K562 (cell line): Measurements from ENCODE around the gene MYBPH. TPM values are rescaled to one million over a fixed set of nuclear protein-coding genes. Genes with fewer than 3 reads are reported as not detected.

ENCODE experiments used
- ATAC-seq: fragments of 200-7000 bp; cut with Tn5 transposase; 3 replicates; pipeline ENCODE4 v1.9.1; 2020; ENCODE audit warnings: moderate library complexity
- BruUV-seq: library from RNA; stranded (reverse); fragments of 400-500 nt; replicated peaks from 2 replicates; lab custom pipeline; 2021; lab: Mats Ljungman, UMichigan
- CTCF ChIA-PET: fragments of 300-600 bp; formaldehyde crosslinking; extraction: SDS; loops from one replicate; lab custom pipeline; 2021; ENCODE audit warnings: low intra/inter-chr PET ratio; lab: Yijun Ruan, JAX
- POLR2A ChIA-PET: fragments of 300-600, 350-650 bp; sonication (Branson Sonifier 250); formaldehyde crosslinking; extraction: SDS; loops from one replicate; lab custom pipeline; 2021; ENCODE audit warnings: antibody characterized with exemption, inconsistent platforms; lab: Yijun Ruan, JAX
- DNase-seq, 4 experiments: peaks; one replicate each; pipeline versions ENCODE4 v3.0.0 to v3.0.0-alpha.2; 2011 to 2018; ENCODE audit warnings: low spot score in 3 of 4, mixed read lengths in 3 of 4; ENCODE audit errors: extremely low read depth in 1 of 4
- FAIRE-seq: peaks from 2 replicates; lab custom pipeline; 2011; peaks lifted over from hg19 to GRCh38; lab: Jason Lieb, UNC
- H2AFZ ChIP-seq: 2 replicates; pipeline ENCODE4 v1.6.0; 2011; ENCODE audit warnings: low read depth, low read length, control low read depth, inconsistent platforms
- H3K27ac ChIP-seq: fragments of 200-600 bp; 3 replicates; pipeline ENCODE4 v1.8.0; 2011; ENCODE audit warnings: low read depth, mild to moderate bottlenecking, control low read depth, inconsistent platforms, low read length, moderate library complexity, mixed read lengths; ENCODE audit errors: extremely low read depth
- H3K27me3 ChIP-seq, 2 experiments: fragments of 300-600 bp in 1 of 2; 2 replicates in 1 of 2; 3 replicates in 1 of 2; pipeline versions ENCODE4 v1.6.0 to v1.8.0; 2011; ENCODE audit warnings: inconsistent platforms in 2 of 2, low read length in 2 of 2, mild to moderate bottlenecking in 1 of 2, mixed read lengths in 1 of 2, moderate library complexity in 1 of 2; ENCODE audit not compliant: control insufficient read depth in 2 of 2, insufficient read depth in 2 of 2
- H3K36me3 ChIP-seq: fragments of 300-600 bp; 3 replicates; pipeline ENCODE4 v1.8.0; 2011; ENCODE audit warnings: mild to moderate bottlenecking, low read length, inconsistent platforms; ENCODE audit not compliant: control insufficient read depth, insufficient read depth
- H3K4me1 ChIP-seq, 2 experiments: fragments of 200-600 bp in 1 of 2; replicated peaks in 1 of 2; 2 replicates in 1 of 2; 3 replicates in 1 of 2; pipeline versions ENCODE4 v1.5.1 to v1.8.0; 2011; ENCODE audit warnings: inconsistent platforms in 2 of 2, low read length in 2 of 2, mild to moderate bottlenecking in 1 of 2, mixed read lengths in 1 of 2, moderate library complexity in 1 of 2; ENCODE audit not compliant: control insufficient read depth in 2 of 2, insufficient read depth in 2 of 2
- H3K4me2 ChIP-seq: 2 replicates; pipeline ENCODE4 v1.6.1; 2011; ENCODE audit warnings: low read length, control low read depth, inconsistent platforms, mixed read lengths; ENCODE audit not compliant: insufficient read depth
- H3K4me3 ChIP-seq: fragments of 200-600 bp; sonication (generic), shearing (Covaris generic); 2 replicates; pipeline ENCODE4 v1.5.1; 2016; ENCODE audit warnings: control low read depth, inconsistent platforms
- H3K79me2 ChIP-seq: fragments of 200-600 bp; 3 replicates; pipeline ENCODE4 v1.8.0; 2011; ENCODE audit warnings: low read length, inconsistent platforms; ENCODE audit not compliant: control insufficient read depth, insufficient read depth
- H3K9ac ChIP-seq, 2 experiments: 2 replicates each; pipeline versions ENCODE4 v1.6.0 to v1.6.1; 2011; ENCODE audit warnings: low read depth in 2 of 2, low read length in 2 of 2, control low read depth in 1 of 2, inconsistent platforms in 1 of 2, mild to moderate bottlenecking in 1 of 2, mixed read lengths in 1 of 2; ENCODE audit not compliant: insufficient read depth in 1 of 2
- H3K9me1 ChIP-seq: one replicate; pipeline ENCODE4 v1.6.0; 2011; ENCODE audit warnings: inconsistent platforms, mild to moderate bottlenecking, low read length, moderate library complexity; ENCODE audit not compliant: control insufficient read depth, insufficient read depth
- H3K9me3 ChIP-seq: replicated peaks from 2 replicates; pipeline ENCODE4 v1.5.1; 2011; ENCODE audit warnings: low read depth, low read length, inconsistent platforms; ENCODE audit not compliant: control insufficient read depth, insufficient read depth
- H4K20me1 ChIP-seq: replicated peaks from 2 replicates; pipeline ENCODE4 v1.6.1; 2011; ENCODE audit warnings: low read length, inconsistent platforms, mixed read lengths; ENCODE audit not compliant: control insufficient read depth, insufficient read depth
- EHMT2 ChIP-seq: fragments of 450-650 bp; IDR thresholded peaks from 2 replicates; pipeline ENCODE4 v1.6.1; 2018; ENCODE audit warnings: antibody characterized with exemption
- JUND ChIP-seq, 2 experiments: IDR thresholded peaks; 2 replicates in 1 of 2; 3 replicates in 1 of 2; pipeline ENCODE4 v1.6.1; 2011; ENCODE audit warnings: borderline replicate concordance in 2 of 2, low read depth in 2 of 2, low read length in 2 of 2, improper control_type of control experiment in 1 of 2, missing biosample characterization in 1 of 2, missing genetic modification characterization in 1 of 2, missing genetic modification reagents in 1 of 2
- MIER1 ChIP-seq: fragments of 450-650 bp; IDR thresholded peaks from 2 replicates; pipeline ENCODE4 v1.6.1; 2016; ENCODE audit warnings: antibody characterized with exemption, mild to moderate bottlenecking, low read depth
- RBM22 ChIP-seq: fragments of 200-400 bp; formaldehyde crosslinking; IDR thresholded peaks from 2 replicates; pipeline ENCODE4 v1.6.1; 2018; ENCODE audit warnings: low read length, low read depth; ENCODE audit not compliant: poor library complexity, severe bottlenecking
- REST ChIP-seq, 2 experiments: fragments of 450-650 bp; formaldehyde crosslinking in 1 of 2; IDR thresholded peaks; 2 replicates each; pipeline versions ENCODE4 v1.4.0 to v1.6.1; 2014 to 2020; ENCODE audit warnings: mild to moderate bottlenecking in 2 of 2, borderline replicate concordance in 1 of 2, low read depth in 1 of 2
- ZKSCAN1 ChIP-seq: fragments of 150-350 bp; IDR thresholded peaks from 2 replicates; pipeline ENCODE4 v1.6.1; 2016; ENCODE audit warnings: low read depth, low read length
- WGBS: fragments of 100-300 bp; shearing (Covaris generic); methylation state at CpG from one replicate; pipeline ENCODE4 v1.1.6; 2016; ENCODE audit warnings: low coverage, mixed read lengths; ENCODE audit not compliant: insufficient coverage; ENCODE audit errors: missing lambda C conversion rate; 5-methylcytosine and 5-hydroxymethylcytosine counted together
- in situ Hi-C: fragments of 300-500 bp; cut with MboI; formaldehyde crosslinking; loops from 4 replicates; pipeline ENCODE4 v1.15.0; 2018; ENCODE audit warnings: inconsistent platforms, mixed read lengths
- intact Hi-C: fragments of 100-400 bp; cut with micrococcal nuclease; formaldehyde crosslinking; loops from 2 replicates; pipeline ENCODE4 v1.14.2; 2022
- polyA plus RNA-seq, 8 experiments: library from polyadenylated mRNA; depleted of rRNA in 4 of 8; stranded (reverse) in 5 of 8; unstranded in 3 of 8; fragments of >200 nt; fragmentation: Nextera tagmentation in 2 of 8; fragmentation: Illumina TruSeq in 1 of 8; extraction: Ambion mirVana in 2 of 8; extraction: Trizol in 1 of 8; gene quantifications; 2 replicates each; pipeline versions ENCODE4 v1.2.1 to v1.2.3, GENCODE V29; 2011 to 2014; ENCODE audit warnings: inconsistent platforms in 1 of 8, missing spikeins in 1 of 8
- total RNA-seq, 7 experiments: library from RNA; depleted of rRNA in 6 of 7; stranded (reverse); fragments of >200 nt in 6 of 7; fragmentation: Illumina TruSeq in 2 of 7; extraction: Trizol in 2 of 7; gene quantifications; 2 replicates each; pipeline versions ENCODE4 v1.2.1 to v1.2.3, GENCODE V29; 2011 to 2021; ENCODE audit warnings: low replicate concordance in 1 of 7

MYBPH gene
- total and polyA plus RNA-seq, 9 of the 15 experiments (the other 6 are each of a cell fraction or from before 2014, with no cell fraction given) = 0.13 TPM; not detected in 8

DNA sequence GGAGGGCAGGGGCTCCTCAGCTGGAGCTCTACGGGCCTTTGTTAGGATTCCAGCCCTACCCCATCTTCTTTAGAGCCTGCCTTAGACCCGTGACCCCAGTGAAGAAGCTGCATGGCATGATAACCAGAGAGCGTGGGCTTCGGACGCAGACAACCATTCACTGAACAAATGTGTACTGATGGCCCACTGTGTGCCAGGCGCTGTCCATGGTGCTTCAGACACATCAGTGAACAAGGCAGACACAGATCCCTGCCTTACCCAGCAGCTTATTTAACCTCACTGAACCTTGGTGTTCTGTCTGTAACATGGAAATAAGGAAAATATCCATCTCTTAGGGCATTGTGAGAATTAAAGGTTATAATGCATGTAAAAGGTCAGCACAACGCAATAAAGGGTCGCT lies 44.3 kb upstream of the MYBPH start:
- BruUV-seq = no TSS peak
- no peaks in the 10 kb centered on the region for H3K9me1 ChIP-seq
- H3K9me3 ChIP-seq = no peaks in the 10 kb centered on the region
- ATAC-seq = no peak
- no peaks in the 10 kb centered on the region for H3K4me1 ChIP-seq
- intact Hi-C loops = no loop called here
- 2% methylated on average over 8 of the region's 8 CpGs for whole genome bisulfite sequencing
- peaks cover 21 to 61% of the 10 kb centered on the region in 2 experiments for H3K27me3 ChIP-seq
- FAIRE-seq = no peak
- peak; percentile 97 for TF ChIP-seq ZKSCAN1
- TF ChIP-seq JUND (IDR thresholded peaks at IDR 0.05; ENCODE audit: borderline replicate concordance, low read depth, low read length) = no peak
- no peak for TF ChIP-seq JUND (tag; IDR thresholded peaks at IDR 0.05; ENCODE audit: borderline replicate concordance, low read depth, low read length)
- TF ChIP-seq REST (IDR thresholded peaks at IDR 0.05; ENCODE audit: borderline replicate concordance) = peak; percentile 96
- TF ChIP-seq REST (CRISPR knock-in tag; IDR thresholded peaks at IDR 0.05; ENCODE audit: low read depth) = peak; percentile 82; the same call in 1 of the 2 replicates
- TF ChIP-seq RBM22 = no peak
- TF ChIP-seq EHMT2 = peak; percentile 90
- peak; percentile 84 for TF ChIP-seq MIER1
- H3K4me2 ChIP-seq = no peak overlapping the region
- no peak overlapping the region for H3K27ac ChIP-seq
- no peak overlapping the region for H3K9ac ChIP-seq
- peaks cover 14% of the 10 kb centered on the region for H4K20me1 ChIP-seq
- H3K79me2 ChIP-seq = no peaks in the 10 kb centered on the region
- peak in 1 of 4 experiments; percentile 23 for DNase-seq
- no peaks in the 10 kb centered on the region for H3K36me3 ChIP-seq
- POLR2A ChIA-PET = interaction anchor here (0.7 kb wide), 1 partner anchor 97 kb away, joined by 3 read pairs; no protein-coding TSS in a partner anchor
- H2AFZ ChIP-seq = no peak overlapping the region
- in situ Hi-C loops = loop anchor here (5.0 kb wide), 1 partner anchor 188 kb away; no protein-coding TSS in a partner anchor
- CTCF ChIA-PET = no interaction called here
- H3K4me3 ChIP-seq = no peak overlapping the region
